ENCODE measurements around the gene HSD17B14. TPM values are rescaled to one million over a fixed set of nuclear protein-coding genes. Genes with fewer than 3 reads are reported as not detected.

The HSD17B14 gene
- total RNA-seq, 2 experiments from 2014 or later, result 0.93 to 1.3 TPM

GRCh38 chr19:48842789-48843162, 6.5 kb upstream of the HSD17B14 start:
- Histone ChIP-seq H3K27ac (ENCODE audit: low read depth in 1 of 2, low read length in 2 of 2) (no peak overlapping the region), H3K9me3 (ENCODE audit: control insufficient read depth in 1 of 2, insufficient read depth in 1 of 2, low read length in 2 of 2) (no peaks in the 10 kb centered on the region), H3K36me3 (ENCODE audit: insufficient read depth, low read length) (no peaks in the 10 kb centered on the region), H3K27me3 (ENCODE audit: control insufficient read depth in 1 of 2, insufficient read depth in 2 of 2, low read length in 2 of 2) (no peaks in the 10 kb centered on the region), H3K4me1 (ENCODE audit: insufficient read depth, low read length) (no peaks in the 10 kb centered on the region), H3K4me3 (ENCODE audit: low read length) (no peak overlapping the region)
- intact Hi-C loops (cut with DNase I, micrococcal nuclease), result loop anchor here (1.0 to 5.0 kb wide), 4 partner anchors 47 to 335 kb away; no protein-coding TSS in a partner anchor
- ATAC-seq (ENCODE audit: poor library complexity) (peak; percentile 68), DNase-seq (peak; percentile 9 to 79 (median 36))
- H3K27me3 Mint-ChIP-seq, result no peaks in the 10 kb centered on the region
- POLR2A ChIA-PET, result interaction anchor here (0.6 to 2.0 kb wide), 5 partner anchors 29 to 123 kb away, joined by 3 to 10 read pairs (median 4); partner anchors contain the start of genes FTL and PPP1R15A
- H3K4me1 Mint-ChIP-seq (ENCODE audit: low read depth), result no peaks in the 10 kb centered on the region
- CTCF ChIA-PET, result interaction anchor here (0.6 to 4.7 kb wide), 14 partner anchors 13 to 197 kb away, joined by 3 to 67 read pairs (median 4); partner anchors contain the start of genes BCAT2, CA11, NUCB1 and PPP1R15A
- no peaks in the 10 kb centered on the region for H3K36me3 Mint-ChIP-seq (ENCODE audit: low read depth)
- no peak overlapping the region for H3K27ac Mint-ChIP-seq
- no peaks in the 10 kb centered on the region for H3K9me3 Mint-ChIP-seq
- H3K4me3 Mint-ChIP-seq, result no peak overlapping the region
- TF ChIP-seq CTCF (IDR thresholded peaks at IDR 0.05), result peak; percentile 77

- CTCF ChIA-PET, result interaction anchor here (1.3 to 4.7 kb wide), 4 partner anchors 11 to 129 kb away, joined by 3 to 67 read pairs (median 32); no protein-coding TSS in a partner anchor
- H3K27me3 ChIP-seq (ENCODE audit: control insufficient read depth in 1 of 2, insufficient read depth in 2 of 2, low read length in 2 of 2), result peaks cover 0 to 4% of the 10 kb centered on the region in 2 experiments
- TF ChIP-seq CTCF (IDR thresholded peaks at IDR 0.05), result no peak
- no peak overlapping the region for H3K4me3 ChIP-seq (ENCODE audit: low read length)
- peaks cover 9% of the 10 kb centered on the region for H3K4me1 ChIP-seq (ENCODE audit: insufficient read depth, low read length)
- no peaks in the 10 kb centered on the region for H3K9me3 ChIP-seq (ENCODE audit: control insufficient read depth in 1 of 2, insufficient read depth in 1 of 2, low read length in 2 of 2)
- no peaks in the 10 kb centered on the region for H3K36me3 Mint-ChIP-seq (ENCODE audit: low read depth)
- intact Hi-C loops (cut with DNase I, micrococcal nuclease), result loop anchor here in 1 of 2 experiments (5.0 kb wide), 1 partner anchor 334 kb away; no protein-coding TSS in a partner anchor
- H3K4me3 Mint-ChIP-seq, result no peak overlapping the region
- peaks cover 6% of the 10 kb centered on the region for H3K4me1 Mint-ChIP-seq (ENCODE audit: low read depth)
- no peak overlapping the region for H3K27ac ChIP-seq (ENCODE audit: low read depth in 1 of 2, low read length in 2 of 2)
- POLR2A ChIA-PET, result interaction anchor here (2.0 kb wide), 1 partner anchor 46 kb away, joined by 10 read pairs; no protein-coding TSS in a partner anchor
- no peaks in the 10 kb centered on the region for H3K36me3 ChIP-seq (ENCODE audit: insufficient read depth, low read length)
- H3K9me3 Mint-ChIP-seq, result no peaks in the 10 kb centered on the region
- DNase-seq (no peak), ATAC-seq (ENCODE audit: poor library complexity) (no peak)
- H3K27ac Mint-ChIP-seq, result no peak overlapping the region
- peaks cover 4% of the 10 kb centered on the region for H3K27me3 Mint-ChIP-seq
Observed at GRCh38 chr19:48841571-48841970, 5.3 kb upstream of the HSD17B14 start.

GRCh38 chr19:48841047-48841446, 4.8 kb upstream of the HSD17B14 start:
- POLR2A ChIA-PET, result interaction anchor here (2.0 kb wide), 1 partner anchor 46 kb away, joined by 10 read pairs; no protein-coding TSS in a partner anchor
- Mint-ChIP-seq H3K4me3 (no peak overlapping the region), H3K4me1 (ENCODE audit: low read depth) (peaks cover 10% of the 10 kb centered on the region), H3K9me3 (no peaks in the 10 kb centered on the region), H3K36me3 (ENCODE audit: low read depth) (no peaks in the 10 kb centered on the region), H3K27me3 (peaks cover 7% of the 10 kb centered on the region), H3K27ac (no peak overlapping the region)
- Histone ChIP-seq H3K27ac (ENCODE audit: low read depth in 1 of 2, low read length in 2 of 2) (no peak overlapping the region), H3K36me3 (ENCODE audit: insufficient read depth, low read length) (no peaks in the 10 kb centered on the region), H3K27me3 (ENCODE audit: control insufficient read depth in 1 of 2, insufficient read depth in 2 of 2, low read length in 2 of 2) (peaks cover 0 to 6% of the 10 kb centered on the region in 2 experiments), H3K4me3 (ENCODE audit: low read length) (no peak overlapping the region), H3K9me3 (ENCODE audit: control insufficient read depth in 1 of 2, insufficient read depth in 1 of 2, low read length in 2 of 2) (no peaks in the 10 kb centered on the region), H3K4me1 (ENCODE audit: insufficient read depth, low read length) (peaks cover 14% of the 10 kb centered on the region)
- no peak for DNase-seq
- CTCF ChIA-PET, result interaction anchor here (1.3 to 4.7 kb wide), 4 partner anchors 10 to 129 kb away, joined by 3 to 67 read pairs (median 32); no protein-coding TSS in a partner anchor
- no peak for ATAC-seq (ENCODE audit: poor library complexity)
- intact Hi-C loops (cut with DNase I, micrococcal nuclease), result loop anchor here in 1 of 2 experiments (5.0 kb wide), 1 partner anchor 334 kb away; no protein-coding TSS in a partner anchor
- no peak for TF ChIP-seq CTCF (IDR thresholded peaks at IDR 0.05)

Data from CD4-positive, alpha-beta T cell (primary cell).